K562 (cell line): Measurements from ENCODE around the gene BOD1L1. TPM values are rescaled to one million over a fixed set of nuclear protein-coding genes. Genes with fewer than 3 reads are reported as not detected.
A peak's percentile ranks its signal among the peaks of the same experiment; 100 is the strongest.

ENCODE experiments used
- ATAC-seq: fragments of 200-7000 bp; cut with Tn5 transposase; 3 replicates; pipeline ENCODE4 v1.9.1; 2020; ENCODE audit warnings: moderate library complexity
- BruUV-seq: library from RNA; stranded (reverse); fragments of 400-500 nt; replicated peaks from 2 replicates; lab custom pipeline; 2021; lab: Mats Ljungman, UMichigan
- CTCF ChIA-PET: fragments of 300-600 bp; formaldehyde crosslinking; extraction: SDS; loops from one replicate; lab custom pipeline; 2021; ENCODE audit warnings: low intra/inter-chr PET ratio; lab: Yijun Ruan, JAX
- POLR2A ChIA-PET: fragments of 300-600, 350-650 bp; sonication (Branson Sonifier 250); formaldehyde crosslinking; extraction: SDS; loops from one replicate; lab custom pipeline; 2021; ENCODE audit warnings: antibody characterized with exemption, inconsistent platforms; lab: Yijun Ruan, JAX
- DNase-seq, 4 experiments: peaks; one replicate each; pipeline versions ENCODE4 v3.0.0 to v3.0.0-alpha.2; 2011 to 2018; ENCODE audit warnings: low spot score in 3 of 4, mixed read lengths in 3 of 4; ENCODE audit errors: extremely low read depth in 1 of 4
- FAIRE-seq: peaks from 2 replicates; lab custom pipeline; 2011; peaks lifted over from hg19 to GRCh38; lab: Jason Lieb, UNC
- H2AFZ ChIP-seq: 2 replicates; pipeline ENCODE4 v1.6.0; 2011; ENCODE audit warnings: low read depth, low read length, control low read depth, inconsistent platforms
- H3K27ac ChIP-seq: fragments of 200-600 bp; 3 replicates; pipeline ENCODE4 v1.8.0; 2011; ENCODE audit warnings: low read depth, mild to moderate bottlenecking, control low read depth, inconsistent platforms, low read length, moderate library complexity, mixed read lengths; ENCODE audit errors: extremely low read depth
- H3K27me3 ChIP-seq, 2 experiments: fragments of 300-600 bp in 1 of 2; 2 replicates in 1 of 2; 3 replicates in 1 of 2; pipeline versions ENCODE4 v1.6.0 to v1.8.0; 2011; ENCODE audit warnings: inconsistent platforms in 2 of 2, low read length in 2 of 2, mild to moderate bottlenecking in 1 of 2, mixed read lengths in 1 of 2, moderate library complexity in 1 of 2; ENCODE audit not compliant: control insufficient read depth in 2 of 2, insufficient read depth in 2 of 2
- H3K36me3 ChIP-seq: fragments of 300-600 bp; 3 replicates; pipeline ENCODE4 v1.8.0; 2011; ENCODE audit warnings: mild to moderate bottlenecking, low read length, inconsistent platforms; ENCODE audit not compliant: control insufficient read depth, insufficient read depth
- H3K4me1 ChIP-seq, 2 experiments: fragments of 200-600 bp in 1 of 2; replicated peaks in 1 of 2; 2 replicates in 1 of 2; 3 replicates in 1 of 2; pipeline versions ENCODE4 v1.5.1 to v1.8.0; 2011; ENCODE audit warnings: inconsistent platforms in 2 of 2, low read length in 2 of 2, mild to moderate bottlenecking in 1 of 2, mixed read lengths in 1 of 2, moderate library complexity in 1 of 2; ENCODE audit not compliant: control insufficient read depth in 2 of 2, insufficient read depth in 2 of 2
- H3K4me2 ChIP-seq: 2 replicates; pipeline ENCODE4 v1.6.1; 2011; ENCODE audit warnings: low read length, control low read depth, inconsistent platforms, mixed read lengths; ENCODE audit not compliant: insufficient read depth
- H3K4me3 ChIP-seq: fragments of 200-600 bp; sonication (generic), shearing (Covaris generic); 2 replicates; pipeline ENCODE4 v1.5.1; 2016; ENCODE audit warnings: control low read depth, inconsistent platforms
- H3K79me2 ChIP-seq: fragments of 200-600 bp; 3 replicates; pipeline ENCODE4 v1.8.0; 2011; ENCODE audit warnings: low read length, inconsistent platforms; ENCODE audit not compliant: control insufficient read depth, insufficient read depth
- H3K9ac ChIP-seq, 2 experiments: 2 replicates each; pipeline versions ENCODE4 v1.6.0 to v1.6.1; 2011; ENCODE audit warnings: low read depth in 2 of 2, low read length in 2 of 2, control low read depth in 1 of 2, inconsistent platforms in 1 of 2, mild to moderate bottlenecking in 1 of 2, mixed read lengths in 1 of 2; ENCODE audit not compliant: insufficient read depth in 1 of 2
- H3K9me1 ChIP-seq: one replicate; pipeline ENCODE4 v1.6.0; 2011; ENCODE audit warnings: inconsistent platforms, mild to moderate bottlenecking, low read length, moderate library complexity; ENCODE audit not compliant: control insufficient read depth, insufficient read depth
- H3K9me3 ChIP-seq: replicated peaks from 2 replicates; pipeline ENCODE4 v1.5.1; 2011; ENCODE audit warnings: low read depth, low read length, inconsistent platforms; ENCODE audit not compliant: control insufficient read depth, insufficient read depth
- H4K20me1 ChIP-seq: replicated peaks from 2 replicates; pipeline ENCODE4 v1.6.1; 2011; ENCODE audit warnings: low read length, inconsistent platforms, mixed read lengths; ENCODE audit not compliant: control insufficient read depth, insufficient read depth
- FIP1L1 ChIP-seq: fragments of 200-400 bp; formaldehyde crosslinking; IDR thresholded peaks from 2 replicates; pipeline ENCODE4 v1.6.1; 2018; ENCODE audit warnings: mild to moderate bottlenecking, low read depth, low read length; ENCODE audit not compliant: poor library complexity, severe bottlenecking
- FOXJ2 ChIP-seq: fragments of 200-800 bp; sonication (Bioruptor generic); IDR thresholded peaks from 2 replicates; pipeline ENCODE4 v1.6.1; 2016; ENCODE audit warnings: missing genetic modification characterization, missing compliant biosample characterization
- GTF2F1 ChIP-seq: IDR thresholded peaks from 2 replicates; pipeline ENCODE4 v1.6.1; 2011; ENCODE audit warnings: low read depth, low read length, improper control_type of control experiment
- MAFG ChIP-seq: fragments of 450-650 bp; conservative IDR thresholded peaks from 2 replicates; pipeline ENCODE4 v1.6.1; 2016; ENCODE audit warnings: missing genetic modification characterization, missing compliant biosample characterization
- RFX7 ChIP-seq: fragments of 250-450 bp; sonication (Bioruptor Pico); IDR thresholded peaks from 2 replicates; pipeline ENCODE4 v1.5.1; 2021; ENCODE audit warnings: mild to moderate bottlenecking
- ZNF316 ChIP-seq: fragments of 450-650 bp; IDR thresholded peaks from 2 replicates; pipeline ENCODE4 v1.6.1; 2016
- WGBS: fragments of 100-300 bp; shearing (Covaris generic); methylation state at CpG from one replicate; pipeline ENCODE4 v1.1.6; 2016; ENCODE audit warnings: low coverage, mixed read lengths; ENCODE audit not compliant: insufficient coverage; ENCODE audit errors: missing lambda C conversion rate; 5-methylcytosine and 5-hydroxymethylcytosine counted together
- in situ Hi-C: fragments of 300-500 bp; cut with MboI; formaldehyde crosslinking; loops from 4 replicates; pipeline ENCODE4 v1.15.0; 2018; ENCODE audit warnings: inconsistent platforms, mixed read lengths
- intact Hi-C: fragments of 100-400 bp; cut with micrococcal nuclease; formaldehyde crosslinking; loops from 2 replicates; pipeline ENCODE4 v1.14.2; 2022
- polyA plus RNA-seq, 8 experiments: library from polyadenylated mRNA; depleted of rRNA in 4 of 8; stranded (reverse) in 5 of 8; unstranded in 3 of 8; fragments of >200 nt; fragmentation: Nextera tagmentation in 2 of 8; fragmentation: Illumina TruSeq in 1 of 8; extraction: Ambion mirVana in 2 of 8; extraction: Trizol in 1 of 8; gene quantifications; 2 replicates each; pipeline versions ENCODE4 v1.2.1 to v1.2.3, GENCODE V29; 2011 to 2014; ENCODE audit warnings: inconsistent platforms in 1 of 8, missing spikeins in 1 of 8
- total RNA-seq, 7 experiments: library from RNA; depleted of rRNA in 6 of 7; stranded (reverse); fragments of >200 nt in 6 of 7; fragmentation: Illumina TruSeq in 2 of 7; extraction: Trizol in 2 of 7; gene quantifications; 2 replicates each; pipeline versions ENCODE4 v1.2.1 to v1.2.3, GENCODE V29; 2011 to 2021; ENCODE audit warnings: low replicate concordance in 1 of 7
- TF ChIP-seq, protein P1 (sequence below), 2 experiments: fragments of 450-650 bp; conservative IDR thresholded peaks; 2 replicates each; pipeline ENCODE4 v1.6.1; 2017; ENCODE audit warnings: mild to moderate bottlenecking in 2 of 2, moderate library complexity in 2 of 2

Gene BOD1L1
- total and polyA plus RNA-seq, 9 of the 15 experiments (the other 6 are each of a cell fraction or from before 2014, with no cell fraction given): 4.8 to 23.2 (median 17.7) TPM

GRCh38 chr4:13635286-13635799 is 7.8 kb upstream of the BOD1L1 start:
- DNase-seq: no peak
- in situ Hi-C loops: no loop called here
- no peaks in the 10 kb centered on the region for H4K20me1 ChIP-seq
- no peak for FAIRE-seq
- H3K4me1 ChIP-seq: no peaks in the 10 kb centered on the region
- WGBS: 0% methylated on average over 1 of the region's 1 CpG
- H3K27ac ChIP-seq: no peak overlapping the region
- H3K27me3 ChIP-seq: no peaks in the 10 kb centered on the region; a peak in 1 of 5 replicates
- intact Hi-C loops: no loop called here
- no peak overlapping the region for H3K4me2 ChIP-seq
- no peak overlapping the region for H2AFZ ChIP-seq
- no peak for TF ChIP-seq FIP1L1
- TF ChIP-seq MAFG: 0 out of 2 replicates have a peak, but pooled peaks have one; percentile 18
- no peak for TF ChIP-seq FOXJ2
- peak; percentile 57 for TF ChIP-seq ZNF316
- no peaks in the 10 kb centered on the region for H3K79me2 ChIP-seq
- ChIA-PET CTCF (no interaction called here), POLR2A (no interaction called here)
- no peaks in the 10 kb centered on the region for H3K9me1 ChIP-seq
- H3K36me3 ChIP-seq: no peaks in the 10 kb centered on the region
- ATAC-seq: no peak
- no peak overlapping the region for H3K9ac ChIP-seq
- no peak overlapping the region for H3K4me3 ChIP-seq
- BruUV-seq: no TSS peak
- no peaks in the 10 kb centered on the region for H3K9me3 ChIP-seq

GRCh38 chr4:13633671-13634070 is 6.1 kb upstream of the BOD1L1 start:
- H3K9ac ChIP-seq: no peak overlapping the region
- no TSS peak for BruUV-seq
- no peak for TF ChIP-seq RFX7 (CRISPR knock-in tag)
- TF ChIP-seq GTF2F1: no peak
- TF ChIP-seq, protein P1, sequence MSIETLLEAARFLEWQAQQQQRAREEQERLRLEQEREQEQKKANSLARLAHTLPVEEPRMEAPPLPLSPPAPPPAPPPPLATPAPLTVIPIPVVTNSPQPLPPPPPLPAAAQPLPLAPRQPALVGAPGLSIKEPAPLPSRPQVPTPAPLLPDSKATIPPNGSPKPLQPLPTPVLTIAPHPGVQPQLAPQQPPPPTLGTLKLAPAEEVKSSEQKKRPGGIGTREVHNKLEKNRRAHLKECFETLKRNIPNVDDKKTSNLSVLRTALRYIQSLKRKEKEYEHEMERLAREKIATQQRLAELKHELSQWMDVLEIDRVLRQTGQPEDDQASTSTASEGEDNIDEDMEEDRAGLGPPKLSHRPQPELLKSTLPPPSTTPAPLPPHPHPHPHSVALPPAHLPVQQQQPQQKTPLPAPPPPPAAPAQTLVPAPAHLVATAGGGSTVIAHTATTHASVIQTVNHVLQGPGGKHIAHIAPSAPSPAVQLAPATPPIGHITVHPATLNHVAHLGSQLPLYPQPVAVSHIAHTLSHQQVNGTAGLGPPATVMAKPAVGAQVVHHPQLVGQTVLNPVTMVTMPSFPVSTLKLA (conservative IDR thresholded peaks at IDR 0.05): no peak
- H3K9me1 ChIP-seq: no peaks in the 10 kb centered on the region
- ATAC-seq (no peak), FAIRE-seq (no peak), DNase-seq (no peak)
- 0% methylated on average over 1 of the region's 1 CpG for WGBS
- H3K4me1 ChIP-seq: no peaks in the 10 kb centered on the region
- H3K79me2 ChIP-seq: no peaks in the 10 kb centered on the region
- intact Hi-C loops: no loop called here
- POLR2A ChIA-PET: no interaction called here
- no peaks in the 10 kb centered on the region for H4K20me1 ChIP-seq
- H3K4me2 ChIP-seq: no peak overlapping the region
- H3K9me3 ChIP-seq: no peaks in the 10 kb centered on the region
- no peaks in the 10 kb centered on the region for H3K36me3 ChIP-seq
- no peak overlapping the region for H2AFZ ChIP-seq
- H3K4me3 ChIP-seq: no peak overlapping the region
- CTCF ChIA-PET: no interaction called here
- H3K27ac ChIP-seq: no peak overlapping the region
- H3K27me3 ChIP-seq: no peaks in the 10 kb centered on the region
- in situ Hi-C loops: no loop called here
